HepG2 (cell line): Measurements from ENCODE around the gene RPL35A. TPM values are rescaled to one million over a fixed set of nuclear protein-coding genes. Genes with fewer than 3 reads are reported as not detected.

ENCODE experiments used
- CREM ChIP-seq, 2 experiments: sonication (generic) in 1 of 2; formaldehyde crosslinking in 1 of 2; IDR thresholded peaks; 2 replicates each; pipeline versions ENCODE4 v1.4.0 to v1.6.1; 2016 to 2020; ENCODE audit warnings: antibody characterized with exemption in 1 of 2, mild to moderate bottlenecking in 1 of 2, missing genetic modification reagents in 1 of 2
- KDM5A ChIP-seq: fragments of 200-600 bp; sonication (generic); IDR thresholded peaks from 2 replicates; pipeline ENCODE4 v1.7.0; 2018; ENCODE audit warnings: antibody characterized with exemption, mild to moderate bottlenecking, low read length, borderline replicate concordance
- KLF6 ChIP-seq: IDR thresholded peaks from 2 replicates; pipeline ENCODE4 v1.8.0; 2016; ENCODE audit warnings: missing biosample characterization, missing genetic modification reagents
- NFE2L1 ChIP-seq: sonication (generic); formaldehyde crosslinking; IDR thresholded peaks from 2 replicates; pipeline ENCODE4 v1.4.0; 2020; ENCODE audit warnings: missing genetic modification reagents, mild to moderate bottlenecking, borderline replicate concordance
- POLR2G ChIP-seq: fragments of 200-400 bp; formaldehyde crosslinking; IDR thresholded peaks from 2 replicates; pipeline ENCODE4 v1.6.1; 2018; ENCODE audit warnings: mild to moderate bottlenecking, low read depth, low read length, moderate library complexity
- RFXAP ChIP-seq: sonication (generic); formaldehyde crosslinking; IDR thresholded peaks from 2 replicates; pipeline ENCODE4 v1.4.0; 2020; ENCODE audit warnings: missing genetic modification reagents, borderline replicate concordance
- RXRA ChIP-seq: sonication (generic); formaldehyde crosslinking; IDR thresholded peaks from 2 replicates; pipeline ENCODE4 v1.5.1; 2020; ENCODE audit warnings: missing genetic modification reagents
- SRSF9 ChIP-seq: fragments of 200-400 bp; formaldehyde crosslinking; IDR thresholded peaks from 2 replicates; pipeline ENCODE4 v1.6.1; 2018; ENCODE audit warnings: borderline replicate concordance, mild to moderate bottlenecking, low read depth, low read length; ENCODE audit not compliant: insufficient read depth, poor library complexity, severe bottlenecking
- ZNF556 ChIP-seq: sonication (generic); formaldehyde crosslinking; IDR thresholded peaks from 2 replicates; pipeline ENCODE4 v1.4.0; 2020; ENCODE audit warnings: mild to moderate bottlenecking, missing genetic modification reagents, borderline replicate concordance
- ZNF558 ChIP-seq: sonication (generic); formaldehyde crosslinking; IDR thresholded peaks from 2 replicates; pipeline ENCODE4 v1.9.0; 2022; ENCODE audit warnings: mild to moderate bottlenecking, missing genetic modification reagents, borderline replicate concordance
- ZNF724P ChIP-seq: sonication (generic); formaldehyde crosslinking; IDR thresholded peaks from 2 replicates; pipeline ENCODE4 v1.8.0; 2022; ENCODE audit warnings: missing genetic modification reagents, borderline replicate concordance
- ZNF781 ChIP-seq: sonication (generic); formaldehyde crosslinking; IDR thresholded peaks from 2 replicates; pipeline ENCODE4 v1.5.1; 2020; ENCODE audit warnings: borderline replicate concordance, mild to moderate bottlenecking, missing genetic modification reagents; ENCODE audit errors: not compliant biosample characterization
- polyA plus RNA-seq, 8 experiments: library from polyadenylated mRNA; depleted of rRNA in 3 of 8; stranded (reverse) in 7 of 8; unstranded in 1 of 8; fragments of >200 nt; fragmentation: Illumina TruSeq in 4 of 8; extraction: Trizol in 4 of 8; gene quantifications; 2 replicates each; pipeline versions ENCODE4 v1.2.1 to v1.2.3, GENCODE V29; 2011 to 2016; ENCODE audit warnings: low read depth in 4 of 8, missing spikeins in 1 of 8, mixed read lengths in 1 of 8; ENCODE audit not compliant: insufficient read depth in 1 of 8
- total RNA-seq, 5 experiments: library from RNA; depleted of rRNA; stranded (reverse); fragments of >200 nt; fragmentation: Illumina TruSeq; extraction: Trizol; gene quantifications; 2 replicates each; pipeline ENCODE4 v1.2.3, GENCODE V29; 2016; ENCODE audit warnings: low read depth in 1 of 5
- TF ChIP-seq, protein P1 (sequence below), 2 experiments: sonication (generic) in 1 of 2; formaldehyde crosslinking in 1 of 2; IDR thresholded peaks; 2 replicates each; pipeline versions ENCODE4 v1.6.1 to v1.9.0; 2014 to 2022; ENCODE audit warnings: antibody characterized with exemption in 1 of 2, borderline replicate concordance in 1 of 2, inconsistent platforms in 1 of 2, low read depth in 1 of 2, missing genetic modification reagents in 1 of 2
- TF ChIP-seq, protein P2 (sequence below): sonication (generic); formaldehyde crosslinking; IDR thresholded peaks from 2 replicates; pipeline ENCODE4 v1.5.0; 2020; ENCODE audit warnings: missing genetic modification reagents, mild to moderate bottlenecking, borderline replicate concordance
- TF ChIP-seq, protein P3 (sequence below): sonication (generic); formaldehyde crosslinking; IDR thresholded peaks from 2 replicates; pipeline ENCODE4 v1.8.1; 2023; ENCODE audit warnings: missing genetic modification reagents, mild to moderate bottlenecking, borderline replicate concordance

RPL35A gene
- total and polyA plus RNA-seq, 2 of the 13 experiments (the other 11 are each of a cell fraction or from before 2014, with no cell fraction given), result 1,001 to 1,582 TPM

DNA sequence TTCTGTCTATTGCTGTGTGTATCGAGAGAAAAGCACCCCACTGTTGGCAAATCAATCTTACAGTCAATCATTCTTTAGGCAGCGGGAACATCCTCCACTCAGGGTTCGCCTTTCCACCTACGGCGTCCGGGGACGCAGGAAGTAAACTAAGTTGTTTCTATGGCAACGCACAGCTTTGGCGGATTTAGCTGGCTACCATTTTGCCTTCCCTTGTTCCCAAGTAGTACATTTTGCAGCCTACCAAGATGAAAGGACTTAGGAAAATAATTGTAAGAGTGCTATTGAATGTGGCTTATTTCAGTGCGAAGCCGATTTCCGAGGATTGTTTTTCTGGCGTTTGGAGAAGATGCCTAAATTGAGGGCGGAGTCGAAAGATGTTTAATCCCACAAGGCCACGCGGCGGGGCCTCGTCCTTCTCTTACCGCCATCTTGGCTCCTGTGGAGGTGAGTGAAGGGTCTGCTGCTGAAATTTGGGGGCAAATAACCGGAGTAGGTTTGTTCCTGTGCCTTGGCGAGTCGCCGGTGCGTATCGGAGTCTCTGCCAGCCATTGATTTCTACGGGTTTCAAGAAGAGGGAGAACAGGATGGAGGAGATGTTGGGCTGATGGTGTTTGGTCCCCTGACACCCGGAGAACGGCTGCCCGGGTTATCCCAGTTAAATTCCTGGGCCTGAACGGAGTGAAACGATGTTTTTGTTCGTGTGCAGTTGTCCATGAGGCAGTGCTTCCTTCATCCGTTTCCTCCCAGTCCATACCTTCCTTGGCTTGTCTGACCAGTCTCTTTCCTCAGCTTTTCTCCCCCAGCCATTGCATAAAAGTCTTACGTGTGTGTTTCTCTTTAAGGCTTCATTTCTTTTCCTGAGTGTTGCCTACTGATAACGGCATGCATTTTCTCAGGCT, at the start of gene RPL35A (continued):
- TF ChIP-seq, protein P1, sequence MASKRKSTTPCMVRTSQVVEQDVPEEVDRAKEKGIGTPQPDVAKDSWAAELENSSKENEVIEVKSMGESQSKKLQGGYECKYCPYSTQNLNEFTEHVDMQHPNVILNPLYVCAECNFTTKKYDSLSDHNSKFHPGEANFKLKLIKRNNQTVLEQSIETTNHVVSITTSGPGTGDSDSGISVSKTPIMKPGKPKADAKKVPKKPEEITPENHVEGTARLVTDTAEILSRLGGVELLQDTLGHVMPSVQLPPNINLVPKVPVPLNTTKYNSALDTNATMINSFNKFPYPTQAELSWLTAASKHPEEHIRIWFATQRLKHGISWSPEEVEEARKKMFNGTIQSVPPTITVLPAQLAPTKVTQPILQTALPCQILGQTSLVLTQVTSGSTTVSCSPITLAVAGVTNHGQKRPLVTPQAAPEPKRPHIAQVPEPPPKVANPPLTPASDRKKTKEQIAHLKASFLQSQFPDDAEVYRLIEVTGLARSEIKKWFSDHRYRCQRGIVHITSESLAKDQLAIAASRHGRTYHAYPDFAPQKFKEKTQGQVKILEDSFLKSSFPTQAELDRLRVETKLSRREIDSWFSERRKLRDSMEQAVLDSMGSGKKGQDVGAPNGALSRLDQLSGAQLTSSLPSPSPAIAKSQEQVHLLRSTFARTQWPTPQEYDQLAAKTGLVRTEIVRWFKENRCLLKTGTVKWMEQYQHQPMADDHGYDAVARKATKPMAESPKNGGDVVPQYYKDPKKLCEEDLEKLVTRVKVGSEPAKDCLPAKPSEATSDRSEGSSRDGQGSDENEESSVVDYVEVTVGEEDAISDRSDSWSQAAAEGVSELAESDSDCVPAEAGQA (IDR thresholded peaks at IDR 0.05; ENCODE audit: low read depth), result peak; percentile 84
- TF ChIP-seq, protein P1 (CRISPR knock-in tag; IDR thresholded peaks at IDR 0.05; ENCODE audit: borderline replicate concordance), result peak; percentile 60; the same call in 1 of the 2 replicates
- TF ChIP-seq POLR2G (peak; percentile 98), RXRA (peak; percentile 50; the same call in 1 of the 2 replicates), ZNF558 (CRISPR knock-in tag) (peak; percentile 46; the same call in 1 of the 2 replicates), SRSF9 (no peak), NFE2L1 (no peak), RFXAP (CRISPR knock-in tag) (peak; percentile 71; the same call in 1 of the 2 replicates), ZNF724P (CRISPR knock-in tag) (no peak), CREM (IDR thresholded peaks at IDR 0.05) (peak; percentile 77), CREM (CRISPR knock-in tag; IDR thresholded peaks at IDR 0.05) (no peak), ZNF781 (CRISPR knock-in tag) (no peak), ZNF556 (0 out of 2 replicates have a peak, but pooled peaks have one; percentile 36), KDM5A (peak; percentile 80; the same call in 1 of the 2 replicates), KLF6 (peak; percentile 86)
- TF ChIP-seq, protein P2, sequence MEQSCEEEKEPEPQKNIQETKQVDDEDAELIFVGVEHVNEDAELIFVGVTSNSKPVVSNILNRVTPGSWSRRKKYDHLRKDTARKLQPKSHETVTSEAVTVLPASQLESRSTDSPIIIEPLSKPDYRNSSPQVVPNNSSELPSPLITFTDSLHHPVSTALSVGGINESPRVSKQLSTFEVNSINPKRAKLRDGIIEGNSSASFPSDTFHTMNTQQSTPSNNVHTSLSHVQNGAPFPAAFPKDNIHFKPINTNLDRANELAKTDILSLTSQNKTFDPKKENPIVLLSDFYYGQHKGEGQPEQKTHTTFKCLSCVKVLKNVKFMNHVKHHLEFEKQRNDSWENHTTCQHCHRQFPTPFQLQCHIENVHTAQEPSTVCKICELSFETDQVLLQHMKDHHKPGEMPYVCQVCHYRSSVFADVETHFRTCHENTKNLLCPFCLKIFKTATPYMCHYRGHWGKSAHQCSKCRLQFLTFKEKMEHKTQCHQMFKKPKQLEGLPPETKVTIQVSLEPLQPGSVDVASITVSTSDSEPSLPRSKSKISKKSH (CRISPR knock-in tag), result no peak
- TF ChIP-seq, protein P3, sequence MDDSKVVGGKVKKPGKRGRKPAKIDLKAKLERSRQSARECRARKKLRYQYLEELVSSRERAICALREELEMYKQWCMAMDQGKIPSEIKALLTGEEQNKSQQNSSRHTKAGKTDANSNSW, result no peak
